DMS114 treated with DMSO at 0.1 percent for 48 hours (cell line): ENCODE measurements around the gene GAK.
"Not testable (repeated sequence)": the region's sequence is repeated elsewhere in the genome, so short reads cannot be mapped to it uniquely, and the experiment has no call there.

ENCODE experiments used
- DNase-seq: peaks from one replicate; lab custom pipeline; 2025; ENCODE audit not compliant: unreplicated experiment; lab: John Stamatoyannopoulos, UW

Gene GAK

DNA sequence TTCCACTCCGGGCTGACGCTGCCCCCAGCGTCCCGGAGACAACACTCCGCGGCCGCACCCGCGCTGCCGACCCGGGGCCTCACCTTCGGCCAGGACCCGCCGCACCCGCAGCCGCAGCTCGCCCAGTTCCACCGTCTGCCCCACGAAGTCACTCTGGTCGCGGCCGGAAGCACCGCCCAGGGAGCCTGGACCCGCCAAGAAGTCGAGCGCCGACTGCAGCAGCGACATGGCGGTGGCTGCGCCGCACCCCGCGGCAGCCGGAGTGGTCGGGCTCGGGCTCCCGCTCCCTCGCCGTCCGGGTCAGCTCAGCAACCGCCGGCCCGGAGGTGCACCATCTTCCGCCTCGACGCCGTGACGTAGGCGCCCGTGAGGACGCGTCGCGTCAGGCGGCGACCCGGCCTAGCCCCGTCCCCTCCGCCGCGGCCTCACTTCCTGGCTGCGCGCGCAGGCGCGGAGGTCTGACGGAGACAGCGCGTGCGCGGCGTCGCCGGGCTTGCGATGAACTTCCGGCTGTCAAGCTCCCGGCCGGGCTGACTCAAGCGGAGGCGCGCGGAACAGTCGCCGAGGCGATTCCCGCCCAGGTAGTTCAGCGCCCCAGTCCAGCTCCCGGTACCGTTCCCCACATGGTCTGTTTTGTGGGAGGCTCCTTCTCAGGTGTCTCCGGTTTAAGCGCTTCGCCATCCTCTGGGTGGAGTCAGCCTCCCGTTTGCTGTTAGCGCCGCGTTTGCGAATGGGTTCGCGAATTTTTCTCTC is at the start of gene GAK, which contains the start of gene TMEM175:
Gene GAK (minus strand): TSS at position 357 of the 753 bp plus-strand sequence. CDS start 129 bp downstream, at position 228.
Gene TMEM175 (plus strand): TSS at position 501 of the 753 bp plus-strand sequence. CDS start 15,280 bp downstream, outside the sequence.
- DNase-seq = peak; percentile 75

DNA sequence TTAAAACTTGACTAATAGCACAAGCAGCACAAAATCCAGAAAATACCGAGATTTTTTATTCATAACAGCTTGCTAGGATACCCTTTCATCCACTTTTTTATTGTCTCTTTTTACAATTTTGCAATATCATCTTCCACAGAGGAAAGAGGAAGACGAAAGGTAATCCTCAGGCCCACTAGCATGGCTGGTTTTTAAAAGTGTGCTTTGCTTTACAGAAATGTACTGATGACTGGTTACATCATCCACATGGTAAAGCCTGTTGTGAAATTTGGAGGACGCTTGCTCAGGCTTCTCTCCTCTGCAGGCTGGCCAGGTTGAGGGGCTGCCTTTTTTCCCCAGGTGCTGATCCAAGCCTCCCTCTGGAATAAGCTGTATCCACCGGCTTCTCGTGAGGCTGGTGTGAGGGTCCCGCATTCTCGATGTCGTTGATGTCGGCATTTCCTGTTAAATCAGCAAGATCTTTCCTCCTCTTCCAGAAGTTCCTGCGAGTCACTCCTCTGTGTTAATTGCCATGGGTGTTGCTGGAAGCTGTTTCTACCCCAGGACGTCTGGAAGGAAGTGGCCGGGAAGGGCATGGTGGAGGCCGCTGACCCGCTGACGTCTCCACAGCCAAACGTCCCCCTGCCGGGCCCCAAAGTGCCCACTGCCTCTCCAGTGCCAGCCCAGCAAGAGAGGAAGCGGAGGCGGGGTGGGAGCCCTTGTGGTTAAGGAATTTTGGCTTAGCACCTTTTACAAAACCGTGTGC is 47.0 kb upstream of the GAK start:
- DNase-seq = no peak

DNA sequence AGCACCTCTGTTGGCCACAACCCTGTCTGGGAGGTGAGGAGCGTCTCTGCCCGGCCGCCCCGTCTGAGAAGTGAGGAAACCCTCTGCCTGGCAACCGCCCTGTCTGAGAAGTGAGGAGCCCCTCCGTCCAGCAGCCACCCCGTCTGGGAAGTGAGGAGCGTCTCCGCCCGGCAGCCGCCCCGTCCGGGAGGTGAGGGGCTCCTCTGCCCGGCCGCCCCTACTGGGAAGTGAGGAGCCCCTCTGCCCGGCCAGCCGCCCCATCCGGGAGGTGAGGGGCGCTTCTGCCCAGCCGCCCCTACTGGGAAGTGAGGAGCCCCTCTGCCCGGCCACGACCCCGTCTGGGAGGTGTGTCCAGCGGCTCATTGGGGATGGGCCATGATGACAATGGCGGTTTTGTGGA is 43.9 kb upstream of the GAK start:
- not testable (repeated sequence) for DNase-seq

DNA sequence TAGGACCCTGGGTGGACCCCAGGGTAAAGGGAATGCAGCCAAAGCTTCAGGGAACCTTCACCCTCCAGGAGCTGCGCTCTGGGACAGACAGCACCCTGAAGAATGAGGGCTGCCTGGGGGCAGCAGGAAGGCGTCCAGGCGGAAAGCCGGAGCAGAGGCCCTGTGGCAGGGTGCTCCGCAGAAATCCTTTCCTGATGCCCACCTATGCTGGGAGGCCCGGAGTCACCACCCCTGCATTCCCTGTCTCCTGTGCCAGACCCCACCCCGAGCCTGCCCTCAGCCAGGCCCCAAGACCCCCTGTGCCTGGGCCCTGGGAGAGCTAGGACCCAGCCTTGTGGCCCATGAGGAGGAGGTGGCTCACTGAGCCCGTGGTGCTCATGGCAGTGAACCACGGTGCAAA is 42.6 kb upstream of the GAK start:
- no peak for DNase-seq

DNA sequence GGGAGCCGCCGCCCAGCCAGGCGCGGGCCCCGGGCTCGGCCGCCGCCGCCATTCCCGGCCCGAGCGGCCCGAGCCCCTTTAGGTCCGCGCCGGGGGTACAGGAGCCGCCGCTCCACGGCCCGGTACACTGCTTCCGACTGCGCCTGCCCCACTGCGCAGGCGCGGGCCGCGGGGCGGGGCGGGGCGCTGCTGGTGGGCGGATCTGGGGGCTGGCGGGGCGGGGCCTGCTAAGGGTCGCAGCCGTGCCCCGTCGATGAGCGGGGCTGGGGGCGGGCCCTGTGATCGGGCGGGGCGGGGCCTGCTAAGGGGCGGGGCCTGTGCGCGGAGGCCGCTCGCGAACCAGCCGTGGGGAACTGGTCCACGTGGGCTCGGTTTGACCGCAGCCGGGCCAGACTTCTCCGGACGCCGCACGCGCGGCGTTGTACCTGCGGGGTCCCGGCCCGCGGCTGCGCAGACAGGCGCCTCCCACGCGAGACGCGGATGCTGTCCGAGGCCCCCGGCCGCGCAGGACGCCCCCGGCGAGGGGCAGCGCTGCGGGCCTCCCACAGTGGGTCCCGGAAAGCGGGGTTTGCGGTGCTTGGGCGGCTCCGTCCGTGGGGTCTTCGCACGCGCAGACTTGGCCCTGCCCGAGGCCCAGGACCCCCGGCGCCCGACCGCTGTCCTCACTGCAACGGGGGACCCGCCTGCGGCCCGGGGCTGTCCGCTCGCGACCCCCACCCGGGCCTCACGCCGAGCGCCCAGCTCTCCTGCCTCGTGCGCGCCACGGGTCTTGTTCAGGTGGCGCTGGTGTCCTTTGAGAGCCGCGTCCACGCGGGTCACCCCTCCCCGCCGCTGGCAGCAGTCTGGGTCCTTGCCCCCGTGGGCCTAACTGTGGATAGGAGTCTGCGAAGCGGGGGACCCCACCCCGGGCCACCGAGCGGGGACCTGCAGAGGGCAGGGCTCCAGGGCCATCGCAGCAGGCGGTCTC is 41.6 kb upstream of the GAK start, which contains the start of gene DGKQ:
Gene DGKQ (minus strand): TSS at position 139 of the 967 bp plus-strand sequence. CDS start 87 bp downstream, at position 52.
- peak; percentile 26 for DNase-seq

DNA sequence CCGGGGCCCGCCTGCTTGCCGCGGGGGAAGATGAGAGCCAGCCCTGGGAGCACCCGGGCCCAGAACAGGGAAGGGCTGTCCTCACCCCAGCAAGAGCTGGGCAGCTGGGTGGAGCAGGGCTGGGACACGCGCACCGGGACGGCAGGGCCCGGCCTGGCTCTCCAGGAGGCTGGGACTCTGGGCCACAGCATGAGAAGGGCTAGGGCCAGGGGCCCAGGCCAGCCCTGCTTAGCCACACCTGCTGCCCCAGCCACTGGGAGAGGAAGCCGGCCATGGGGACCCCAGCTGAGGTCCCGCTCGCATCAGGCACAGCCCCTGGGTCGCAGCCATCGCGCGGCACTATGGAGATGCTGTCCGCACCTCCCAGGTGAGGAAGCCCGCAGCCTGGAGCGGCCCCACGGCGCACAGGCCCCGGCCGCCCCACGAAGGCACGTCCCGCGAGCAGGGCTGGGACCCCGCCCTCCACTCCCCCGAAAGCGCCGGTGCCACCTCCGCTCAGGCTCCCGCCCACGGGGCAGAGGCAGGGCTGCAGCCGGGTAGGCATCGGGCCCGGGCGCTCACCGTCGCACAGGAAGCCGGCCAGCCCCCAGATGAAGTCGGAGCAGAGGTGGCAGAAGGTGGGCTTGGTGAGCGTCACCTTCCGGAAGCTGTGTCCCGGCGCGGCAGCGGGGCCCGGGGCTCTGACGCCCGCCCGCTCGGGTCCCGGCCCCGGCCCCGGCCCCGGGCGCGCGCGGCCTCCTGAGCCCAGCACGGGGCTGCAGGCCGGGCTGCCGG is 40.7 kb upstream of the GAK start:
- no peak for DNase-seq

DNA sequence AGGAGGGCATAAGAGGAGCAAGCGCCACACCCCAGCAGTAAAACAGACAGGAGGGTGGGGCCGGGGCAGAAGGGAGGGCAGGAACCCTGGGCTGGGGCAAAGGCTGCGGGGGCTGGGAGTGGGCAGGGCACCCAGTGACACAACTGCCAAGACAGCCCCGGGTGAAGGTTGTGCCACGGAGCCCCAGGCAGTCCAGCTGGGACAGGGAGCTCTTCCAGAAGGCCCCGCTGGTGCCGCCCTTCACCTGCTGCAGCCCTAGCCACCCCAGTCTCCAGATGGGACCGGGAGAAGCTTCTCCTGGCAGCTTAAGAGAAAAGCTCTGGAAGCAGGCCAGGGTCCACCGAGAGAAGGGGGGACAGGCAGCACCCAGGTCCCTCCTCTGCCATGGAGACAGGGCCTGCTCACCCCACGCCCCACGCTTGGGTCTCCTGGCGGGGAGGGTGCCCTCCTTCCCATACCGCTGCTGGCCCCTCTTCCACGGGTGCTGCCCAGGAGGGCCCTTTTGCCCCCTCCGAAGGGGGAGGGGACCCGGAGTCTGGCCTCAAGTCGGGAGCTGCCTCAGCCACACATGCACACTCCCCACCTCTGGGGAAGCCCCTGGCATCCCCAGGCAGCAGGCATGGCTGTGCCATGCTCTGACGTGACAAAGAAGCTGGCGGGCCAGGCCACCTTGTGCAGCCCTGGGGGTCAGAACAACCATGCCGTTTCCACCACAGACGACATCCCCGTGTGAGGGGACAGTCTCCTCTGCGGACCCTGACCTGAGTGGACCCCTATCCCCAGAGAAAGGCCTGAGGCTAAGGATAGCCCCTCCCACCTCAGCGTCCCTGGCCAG is 39.8 kb upstream of the GAK start:
- DNase-seq = no peak

DNA sequence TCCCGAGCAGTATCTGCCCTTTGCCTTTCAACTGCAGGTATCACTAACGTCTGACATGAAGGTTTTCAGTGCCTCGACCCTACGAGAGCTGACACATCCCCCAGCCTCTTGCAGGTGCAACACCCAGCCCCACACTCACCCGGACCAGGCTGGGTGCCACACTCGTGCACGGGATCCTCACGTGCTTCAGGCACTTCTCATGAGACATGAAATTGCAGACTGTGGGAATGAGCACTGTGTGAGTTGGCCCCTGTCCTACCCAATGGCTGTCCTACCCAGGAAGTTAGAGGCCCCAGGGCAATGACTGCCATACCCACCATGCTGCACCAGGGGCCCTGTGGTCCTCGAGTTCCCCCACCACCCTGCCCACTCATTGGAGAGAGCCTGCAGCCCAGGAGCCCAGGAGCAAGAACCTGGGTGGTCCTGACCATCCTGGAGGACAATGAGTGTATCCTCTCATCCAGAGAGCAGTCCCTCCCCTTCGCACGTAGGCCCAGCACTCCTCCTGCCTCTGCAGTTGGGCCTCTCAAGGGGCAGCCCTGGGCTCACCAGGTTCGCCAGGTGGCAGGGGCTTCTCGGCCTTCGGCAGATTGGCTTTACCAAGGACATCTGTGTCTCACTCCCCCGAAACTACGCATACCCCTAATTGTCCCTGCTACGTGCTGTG is 38.9 kb upstream of the GAK start:
- DNase-seq = no peak

DNA sequence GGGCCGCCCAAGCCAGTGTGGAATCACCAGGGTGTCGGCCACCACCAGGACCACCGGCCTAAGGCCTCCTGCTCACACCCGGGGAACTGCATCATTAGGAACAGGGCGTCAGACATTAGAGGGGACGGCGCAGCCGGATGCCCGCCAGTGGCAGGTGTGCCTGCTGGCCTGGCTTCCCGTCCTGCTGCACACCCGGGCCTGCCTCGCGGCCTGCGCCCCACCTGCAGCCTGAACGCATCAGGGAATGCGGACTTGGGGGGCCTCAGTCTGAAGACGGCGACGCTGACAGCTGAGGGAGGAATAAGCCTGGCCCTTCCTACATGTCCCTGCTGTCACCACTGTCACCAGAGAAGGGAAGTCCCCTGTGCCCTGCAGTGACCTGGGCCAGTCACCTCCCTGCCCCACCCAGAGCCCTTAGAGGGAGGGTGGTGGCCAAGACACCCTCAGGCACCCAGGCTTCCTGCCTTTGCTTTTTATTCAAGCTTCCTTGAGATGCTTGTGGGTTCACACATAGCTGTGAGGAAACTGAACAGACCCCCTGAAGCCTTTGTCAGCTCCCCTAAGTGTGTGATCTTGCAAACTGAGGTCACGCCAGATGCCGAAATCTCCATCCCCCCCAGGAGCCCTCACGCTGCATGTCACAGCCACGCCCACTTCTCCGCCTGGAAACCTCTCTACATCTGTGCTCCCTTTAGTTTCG is 38.1 kb upstream of the GAK start:
- DNase-seq = no peak

DNA sequence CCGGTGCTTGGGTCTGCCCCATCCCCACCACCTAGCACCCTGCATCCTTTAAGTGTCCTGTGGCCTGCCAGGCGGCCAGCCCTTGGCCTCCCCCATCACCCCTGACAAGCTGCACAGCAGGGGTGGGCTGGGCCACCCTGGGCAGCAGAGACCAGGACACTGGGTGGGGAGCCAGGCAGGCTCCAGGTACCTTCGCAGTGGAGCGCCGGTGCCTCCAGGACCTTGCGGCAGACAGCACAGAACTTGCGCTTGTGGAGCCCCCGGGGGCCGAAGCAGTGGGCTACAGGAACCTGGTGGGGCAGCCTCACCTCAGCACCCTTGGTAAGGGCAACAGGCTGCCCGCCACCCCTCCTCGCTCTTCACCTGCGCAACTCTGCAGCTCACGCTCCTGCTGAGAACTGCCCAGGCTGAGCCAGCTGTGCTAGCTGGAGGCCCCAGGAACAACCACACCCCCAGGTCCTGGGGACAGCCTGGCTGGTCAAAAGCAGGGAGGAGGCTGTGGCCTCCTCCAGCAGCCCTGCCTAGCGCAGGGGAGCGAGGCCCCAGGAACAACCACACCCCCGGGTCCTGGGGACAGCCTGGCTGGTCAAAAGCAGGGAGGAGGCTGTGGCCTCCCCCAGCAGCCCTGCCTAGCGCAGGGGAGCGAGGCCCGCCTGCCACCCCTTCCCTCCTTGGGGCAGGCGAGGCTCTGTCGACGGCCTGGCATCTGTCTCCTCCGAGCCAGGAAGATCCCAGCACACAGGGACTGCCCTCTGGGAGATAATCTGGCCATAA is 36.7 kb upstream of the GAK start:
- DNase-seq = no peak

DNA sequence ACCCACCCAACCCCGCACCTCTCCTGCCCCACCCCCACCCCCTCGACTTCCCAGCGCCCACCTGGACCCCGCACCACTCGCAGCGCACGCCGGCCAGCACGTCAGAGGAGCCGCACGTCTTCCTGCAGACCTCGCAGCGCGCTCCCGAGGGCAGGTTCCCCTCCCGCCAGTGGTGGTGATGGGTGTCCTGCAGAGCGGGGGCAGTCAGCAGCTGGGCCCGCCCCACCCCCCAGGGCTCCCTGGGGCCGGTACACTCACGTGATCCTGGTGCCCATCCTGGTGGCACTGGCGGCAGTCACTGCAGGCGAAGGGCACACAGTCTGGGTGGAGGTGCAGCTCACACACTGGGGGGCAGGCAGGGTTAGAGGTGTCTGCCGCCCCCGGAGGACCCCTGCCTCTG is 36.1 kb upstream of the GAK start:
- DNase-seq = no peak

DNA sequence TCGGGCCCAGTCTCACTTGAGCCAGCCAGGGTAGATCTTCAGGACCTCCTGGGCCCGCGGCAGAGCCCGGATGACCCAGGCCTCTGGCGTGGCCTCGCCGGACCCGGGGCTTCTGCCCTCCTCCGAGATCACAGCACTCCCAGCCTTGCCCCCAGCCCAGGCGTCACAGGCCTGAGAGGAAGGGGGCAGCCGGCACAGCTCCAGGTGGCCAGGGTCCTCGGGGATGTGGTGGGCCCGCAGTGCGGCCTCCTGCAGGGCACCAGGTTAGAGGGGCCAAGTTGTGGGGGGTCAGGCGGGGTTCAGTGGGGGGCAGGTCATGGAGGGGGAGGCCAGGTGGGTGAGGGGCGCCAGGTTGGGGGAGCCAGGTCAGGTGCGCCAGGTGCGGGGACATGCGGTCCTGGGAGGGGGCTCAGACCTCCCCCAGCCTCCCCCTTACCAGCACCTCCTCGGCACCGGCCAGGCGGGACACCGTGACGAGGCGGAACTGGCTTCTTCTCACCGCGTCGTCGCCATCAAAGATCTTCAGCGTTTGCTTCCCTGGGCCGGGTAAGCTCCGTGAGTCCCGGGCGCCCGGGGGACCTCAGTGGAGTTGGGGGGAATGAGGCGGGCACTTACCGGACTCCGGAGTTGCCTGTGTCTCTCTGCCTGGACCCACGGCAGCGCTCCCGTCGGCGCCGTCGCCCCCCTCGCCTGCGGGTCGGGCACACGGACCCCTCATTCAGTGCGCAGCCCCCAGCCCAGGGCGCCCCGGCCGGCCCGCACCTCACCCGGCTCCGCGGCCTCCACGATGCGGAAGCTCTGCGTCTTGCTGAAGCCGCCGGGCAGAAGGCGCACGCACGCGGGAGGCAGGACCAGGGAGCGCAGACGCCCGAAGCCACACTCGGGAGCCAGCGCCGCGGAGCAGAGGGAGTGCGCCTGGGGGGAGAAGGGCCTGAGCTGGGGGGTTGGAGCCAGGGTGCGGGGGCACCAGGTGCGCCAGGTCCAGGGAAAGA is 35.3 kb upstream of the GAK start:
- no peak for DNase-seq

DNA sequence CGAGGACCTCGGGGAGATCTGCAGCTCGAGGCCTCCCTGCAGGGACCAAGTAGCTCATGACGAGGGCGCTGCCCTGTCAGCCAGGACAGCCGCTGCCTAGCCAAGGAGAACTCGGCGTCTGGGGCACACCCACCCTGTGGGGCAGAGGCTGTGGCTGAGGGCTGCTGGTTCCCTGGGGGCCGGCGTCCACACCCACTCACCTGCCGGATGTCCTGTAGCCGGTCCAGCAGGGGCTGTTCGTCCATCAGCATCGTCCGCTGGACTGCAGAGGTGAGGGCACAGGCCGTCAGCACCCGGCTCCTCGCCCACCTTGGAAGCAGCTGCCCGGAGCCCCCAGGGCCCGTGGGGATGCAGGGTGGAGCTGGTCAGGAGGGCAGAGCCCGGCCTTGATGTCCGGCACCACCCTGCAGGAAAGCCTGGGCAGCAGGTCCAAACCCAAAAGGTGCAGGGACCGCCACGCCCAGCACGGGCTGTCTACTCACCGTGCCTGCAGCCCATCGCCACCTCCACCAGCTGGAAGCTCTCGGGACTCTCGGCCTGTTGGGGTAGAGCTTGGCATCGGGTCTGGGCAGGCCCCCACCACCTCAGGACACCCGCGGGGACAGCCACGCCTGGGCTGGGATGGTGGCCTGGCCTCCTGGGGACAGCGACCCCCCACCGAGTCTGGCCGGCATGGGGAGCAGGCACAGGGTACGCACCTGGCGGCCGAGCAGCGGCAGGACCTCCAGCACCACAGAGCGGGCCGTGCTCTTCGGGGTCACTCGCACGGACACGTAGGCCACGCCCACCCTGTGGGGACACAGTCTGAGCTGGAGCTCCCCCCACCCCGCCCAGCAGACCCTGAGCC is 34.4 kb upstream of the GAK start:
- DNase-seq = no peak

DNA sequence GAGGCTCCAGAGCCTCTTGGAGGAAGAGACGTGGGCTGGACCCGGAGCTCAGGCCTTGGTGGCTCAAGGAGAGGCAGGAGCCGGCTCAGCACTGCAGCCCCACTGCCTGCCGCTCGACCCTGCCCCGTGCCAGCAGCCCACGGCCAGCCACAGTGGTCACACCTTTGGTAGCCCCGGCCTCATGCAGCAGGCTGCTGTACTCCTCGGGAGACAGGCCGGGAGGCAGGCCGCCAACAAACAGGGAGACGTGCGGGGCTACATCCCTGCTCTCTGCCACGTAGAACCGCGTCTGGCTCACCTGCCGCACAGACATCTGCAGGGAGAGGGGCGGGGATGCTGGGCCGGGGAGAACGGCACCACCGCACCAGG is 33.6 kb upstream of the GAK start:
- no peak for DNase-seq

DNA sequence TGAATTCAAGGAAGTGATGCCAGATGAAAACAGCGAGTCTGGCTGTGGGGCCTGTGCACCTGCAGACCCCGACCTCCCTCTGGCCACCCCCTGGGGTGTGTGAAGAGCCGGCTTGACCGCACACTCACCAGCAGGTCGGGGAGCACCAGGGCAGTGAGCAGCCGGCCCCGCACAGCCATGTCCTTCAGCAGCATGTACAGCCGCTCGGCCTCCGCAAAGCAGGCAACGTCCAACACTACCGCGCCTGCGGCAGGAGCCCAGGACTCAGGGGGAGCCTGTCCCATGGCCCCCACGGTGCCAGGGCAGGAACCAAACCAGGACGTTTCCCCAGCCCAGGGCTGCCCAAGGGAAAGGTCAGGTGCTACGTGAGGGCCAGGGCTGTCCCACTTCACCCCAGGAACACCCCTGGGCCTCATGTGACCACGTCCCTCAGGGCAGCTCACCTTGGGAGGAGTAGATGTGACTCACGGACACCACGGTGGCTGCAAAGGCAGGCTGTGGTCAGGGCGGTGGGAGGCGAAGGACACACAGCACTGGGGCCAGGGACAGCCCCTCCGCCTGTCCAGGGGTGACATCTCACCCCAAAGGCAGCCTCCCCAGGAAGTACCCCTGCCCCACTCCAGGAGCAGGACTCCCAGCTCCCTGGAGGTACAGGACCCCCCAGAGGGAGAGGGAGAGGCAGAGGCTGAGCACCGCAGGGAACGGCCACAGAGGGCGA is 33.1 kb upstream of the GAK start:
- no peak for DNase-seq
